ENCODE measurements around the gene AKR1C2. TPM values are rescaled to one million over a fixed set of nuclear protein-coding genes. Genes with fewer than 3 reads are reported as not detected.

AKR1C2 gene
- total and polyA plus RNA-seq, 9 of the 15 experiments (the other 6 are each of a cell fraction or from before 2014, with no cell fraction given) = 13.8 to 74.0 (median 30.5) TPM

DNA sequence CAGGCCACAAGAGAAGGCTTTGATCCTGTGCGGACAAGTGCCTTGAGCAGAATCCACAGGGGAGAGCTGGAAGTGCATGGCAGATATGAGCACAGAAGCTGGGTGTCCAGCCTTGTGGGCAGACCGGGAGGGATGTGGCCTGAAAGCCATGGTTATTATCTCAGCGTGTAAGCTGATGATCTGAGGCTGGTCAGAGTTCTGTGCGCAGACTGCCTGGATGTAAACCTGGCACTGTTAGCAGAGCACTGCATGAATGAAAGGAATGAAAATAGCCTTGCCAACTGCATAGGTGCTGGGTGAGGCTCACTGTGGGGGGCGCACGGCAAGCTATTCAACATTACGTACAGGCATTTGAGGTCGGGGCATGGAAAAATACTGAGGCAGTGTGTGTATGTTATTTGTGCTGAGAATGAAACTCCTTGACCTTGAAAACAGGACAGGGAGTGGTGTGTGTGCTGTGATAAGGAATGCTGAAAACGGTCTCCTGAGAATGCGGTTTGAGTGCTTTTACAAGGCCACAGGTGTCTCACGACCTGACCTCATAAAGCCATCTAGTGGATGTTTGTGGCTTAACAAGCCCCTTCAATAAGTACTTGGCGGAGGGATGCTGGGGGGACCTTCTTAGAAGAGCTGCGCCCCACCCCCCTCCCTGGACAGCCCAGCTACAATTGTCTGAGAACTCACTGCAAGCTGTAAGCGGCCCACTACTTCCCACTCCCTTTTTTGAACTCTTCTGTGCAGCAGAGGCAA lies 21.8 kb downstream of the AKR1C2 start (continued):
- TF ChIP-seq, protein P1, sequence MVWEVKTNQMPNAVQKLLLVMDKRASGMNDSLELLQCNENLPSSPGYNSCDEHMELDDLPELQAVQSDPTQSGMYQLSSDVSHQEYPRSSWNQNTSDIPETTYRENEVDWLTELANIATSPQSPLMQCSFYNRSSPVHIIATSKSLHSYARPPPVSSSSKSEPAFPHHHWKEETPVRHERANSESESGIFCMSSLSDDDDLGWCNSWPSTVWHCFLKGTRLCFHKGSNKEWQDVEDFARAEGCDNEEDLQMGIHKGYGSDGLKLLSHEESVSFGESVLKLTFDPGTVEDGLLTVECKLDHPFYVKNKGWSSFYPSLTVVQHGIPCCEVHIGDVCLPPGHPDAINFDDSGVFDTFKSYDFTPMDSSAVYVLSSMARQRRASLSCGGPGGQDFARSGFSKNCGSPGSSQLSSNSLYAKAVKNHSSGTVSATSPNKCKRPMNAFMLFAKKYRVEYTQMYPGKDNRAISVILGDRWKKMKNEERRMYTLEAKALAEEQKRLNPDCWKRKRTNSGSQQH (CRISPR knock-in tag; IDR thresholded peaks at IDR 0.05) = no peak
- TF ChIP-seq, protein P2, sequence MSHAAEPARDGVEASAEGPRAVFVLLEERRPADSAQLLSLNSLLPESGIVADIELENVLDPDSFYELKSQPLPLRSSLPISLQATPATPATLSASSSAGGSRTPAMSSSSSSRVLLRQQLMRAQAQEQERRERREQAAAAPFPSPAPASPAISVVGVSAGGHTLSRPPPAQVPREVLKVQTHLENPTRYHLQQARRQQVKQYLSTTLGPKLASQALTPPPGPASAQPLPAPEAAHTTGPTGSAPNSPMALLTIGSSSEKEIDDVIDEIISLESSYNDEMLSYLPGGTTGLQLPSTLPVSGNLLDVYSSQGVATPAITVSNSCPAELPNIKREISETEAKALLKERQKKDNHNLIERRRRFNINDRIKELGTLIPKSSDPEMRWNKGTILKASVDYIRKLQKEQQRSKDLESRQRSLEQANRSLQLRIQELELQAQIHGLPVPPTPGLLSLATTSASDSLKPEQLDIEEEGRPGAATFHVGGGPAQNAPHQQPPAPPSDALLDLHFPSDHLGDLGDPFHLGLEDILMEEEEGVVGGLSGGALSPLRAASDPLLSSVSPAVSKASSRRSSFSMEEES (CRISPR knock-in tag; IDR thresholded peaks at IDR 0.05) = no peak
- TF ChIP-seq NBN (IDR thresholded peaks at IDR 0.05; ENCODE audit: low read depth) (peak; percentile 80; the same call in 1 of the 2 replicates), RAD21 (CRISPR knock-in tag; conservative IDR thresholded peaks at IDR 0.05 in 1 of 2, IDR thresholded peaks at IDR 0.05 in 1 of 2) (peak; percentile 58 to 78), MTA3 (IDR thresholded peaks at IDR 0.05; ENCODE audit: borderline replicate concordance) (peak; percentile 84; the same call in 1 of the 2 replicates), U2AF2 (optimal IDR thresholded peaks at IDR 0.05; ENCODE audit: low read depth, low read length) (no peak), PHF20 (IDR thresholded peaks at IDR 0.05; ENCODE audit: partially characterized antibody) (no peak), NELFE (IDR thresholded peaks at IDR 0.05; ENCODE audit: insufficient read depth, insufficient read length) (no peak), LCOR (CRISPR knock-in tag; IDR thresholded peaks at IDR 0.05) (no peak), KDM5B (IDR thresholded peaks at IDR 0.05; ENCODE audit: insufficient replicate concordance, low read depth, low read length) (no peak), MCM7 (IDR thresholded peaks at IDR 0.05) (no peak), ZNF436 (CRISPR knock-in tag; IDR thresholded peaks at IDR 0.05) (no peak), TGIF2 (CRISPR knock-in tag; IDR thresholded peaks at IDR 0.05) (no peak), SRF (CRISPR knock-in tag; IDR thresholded peaks at IDR 0.05) (peak in 1 of 2 experiments; percentile 33; a peak in 1 of 4 replicates), HNRNPL (IDR thresholded peaks at IDR 0.05; ENCODE audit: low read depth, low read length) (no peak)
- TF ChIP-seq, protein P3, sequence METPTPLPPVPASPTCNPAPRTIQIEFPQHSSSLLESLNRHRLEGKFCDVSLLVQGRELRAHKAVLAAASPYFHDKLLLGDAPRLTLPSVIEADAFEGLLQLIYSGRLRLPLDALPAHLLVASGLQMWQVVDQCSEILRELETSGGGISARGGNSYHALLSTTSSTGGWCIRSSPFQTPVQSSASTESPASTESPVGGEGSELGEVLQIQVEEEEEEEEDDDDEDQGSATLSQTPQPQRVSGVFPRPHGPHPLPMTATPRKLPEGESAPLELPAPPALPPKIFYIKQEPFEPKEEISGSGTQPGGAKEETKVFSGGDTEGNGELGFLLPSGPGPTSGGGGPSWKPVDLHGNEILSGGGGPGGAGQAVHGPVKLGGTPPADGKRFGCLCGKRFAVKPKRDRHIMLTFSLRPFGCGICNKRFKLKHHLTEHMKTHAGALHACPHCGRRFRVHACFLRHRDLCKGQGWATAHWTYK (CRISPR knock-in tag; IDR thresholded peaks at IDR 0.05) = no peak
- TF ChIP-seq, protein P4, sequence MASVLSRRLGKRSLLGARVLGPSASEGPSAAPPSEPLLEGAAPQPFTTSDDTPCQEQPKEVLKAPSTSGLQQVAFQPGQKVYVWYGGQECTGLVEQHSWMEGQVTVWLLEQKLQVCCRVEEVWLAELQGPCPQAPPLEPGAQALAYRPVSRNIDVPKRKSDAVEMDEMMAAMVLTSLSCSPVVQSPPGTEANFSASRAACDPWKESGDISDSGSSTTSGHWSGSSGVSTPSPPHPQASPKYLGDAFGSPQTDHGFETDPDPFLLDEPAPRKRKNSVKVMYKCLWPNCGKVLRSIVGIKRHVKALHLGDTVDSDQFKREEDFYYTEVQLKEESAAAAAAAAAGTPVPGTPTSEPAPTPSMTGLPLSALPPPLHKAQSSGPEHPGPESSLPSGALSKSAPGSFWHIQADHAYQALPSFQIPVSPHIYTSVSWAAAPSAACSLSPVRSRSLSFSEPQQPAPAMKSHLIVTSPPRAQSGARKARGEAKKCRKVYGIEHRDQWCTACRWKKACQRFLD (CRISPR knock-in tag; IDR thresholded peaks at IDR 0.05) = peak; percentile 15; the same call in 1 of the 2 replicates
- TF ChIP-seq, protein P5, sequence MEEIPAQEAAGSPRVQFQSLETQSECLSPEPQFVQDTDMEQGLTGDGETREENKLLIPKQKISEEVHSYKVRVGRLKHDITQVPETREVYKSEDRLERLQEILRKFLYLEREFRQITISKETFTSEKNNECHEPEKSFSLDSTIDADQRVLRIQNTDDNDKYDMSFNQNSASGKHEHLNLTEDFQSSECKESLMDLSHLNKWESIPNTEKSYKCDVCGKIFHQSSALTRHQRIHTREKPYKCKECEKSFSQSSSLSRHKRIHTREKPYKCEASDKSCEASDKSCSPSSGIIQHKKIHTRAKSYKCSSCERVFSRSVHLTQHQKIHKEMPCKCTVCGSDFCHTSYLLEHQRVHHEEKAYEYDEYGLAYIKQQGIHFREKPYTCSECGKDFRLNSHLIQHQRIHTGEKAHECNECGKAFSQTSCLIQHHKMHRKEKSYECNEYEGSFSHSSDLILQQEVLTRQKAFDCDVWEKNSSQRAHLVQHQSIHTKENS (CRISPR knock-in tag; IDR thresholded peaks at IDR 0.05) = no peak

Measured in K562 (cell line).